HFFc6 (cell line): ENCODE results near the gene TMEM59L. TPM values are rescaled to one million over a fixed set of nuclear protein-coding genes. Genes with fewer than 3 reads are reported as not detected.

ENCODE experiments used
- DNase-seq: peaks from one replicate; pipeline ENCODE4 v3.0.0-alpha.2; 2018
- H3K27ac Mint-ChIP-seq: 2 replicates; pipeline ENCODE4 v1.8.0; 2020; ENCODE audit warnings: mild to moderate bottlenecking, mixed read lengths
- H3K27me3 Mint-ChIP-seq: 2 replicates; pipeline ENCODE4 v1.8.0; 2021; ENCODE audit warnings: mild to moderate bottlenecking, moderate library complexity, mixed read lengths; ENCODE audit not compliant: insufficient read depth
- H3K36me3 Mint-ChIP-seq: 2 replicates; pipeline ENCODE4 v1.8.0; 2021; ENCODE audit warnings: low read depth, mixed read lengths
- H3K4me1 Mint-ChIP-seq: 2 replicates; pipeline ENCODE4 v1.8.0; 2020; ENCODE audit warnings: low read depth, mixed read lengths
- H3K4me3 Mint-ChIP-seq: 2 replicates; pipeline ENCODE4 v1.8.0; 2020; ENCODE audit warnings: mild to moderate bottlenecking, moderate library complexity, mixed read lengths
- H3K9me3 Mint-ChIP-seq: 2 replicates; pipeline ENCODE4 v1.8.0; 2020; ENCODE audit warnings: mild to moderate bottlenecking, mixed read lengths
- total RNA-seq, 6 experiments: library from RNA; stranded (reverse); fragmentation: NEBNext Ultra II Directional; extraction: Animal tissue kit (Norgen Biotek cat#: 25700); gene quantifications; 2 replicates in 1 of 6; 3 replicates in 5 of 6; pipeline ENCODE4 v1.2.3, GENCODE V29; 2021
- TF ChIP-seq, protein P1 (sequence below): fragments of 200-600 bp; sonication (generic); IDR thresholded peaks from 2 replicates; pipeline ENCODE4 v1.5.0; 2021; ENCODE audit warnings: antibody characterized with exemption, mild to moderate bottlenecking

Gene TMEM59L
- total RNA-seq, 6 experiments from 2014 or later = 1.7 to 4.3 (median 3.2) TPM

DNA sequence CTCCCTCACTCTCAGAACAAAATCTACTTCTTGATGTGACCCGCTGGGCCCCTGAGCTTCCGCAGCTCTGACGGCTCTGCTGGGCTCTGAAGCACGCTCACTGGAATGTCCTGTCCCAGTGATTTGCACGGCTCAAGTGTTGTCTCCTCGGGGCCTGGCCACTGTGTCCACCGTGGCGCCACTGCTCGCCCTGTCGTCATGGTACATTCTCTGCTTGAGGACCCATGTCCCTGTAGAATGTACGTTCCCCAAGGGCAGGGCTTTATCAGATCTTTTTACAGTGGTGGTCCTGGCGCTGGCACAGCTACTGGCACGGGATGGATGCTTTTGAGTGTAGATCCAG is 36.3 kb downstream of the TMEM59L start:
- Mint-ChIP-seq H3K4me1 (peaks cover 40% of the 10 kb centered on the region), H3K27ac (peak overlapping the region; percentile 93), H3K4me3 (peak overlapping the region; percentile 59), H3K9me3 (peaks cover 6% of the 10 kb centered on the region), H3K27me3 (peaks cover 5% of the 10 kb centered on the region; the same call in 1 of the 2 replicates), H3K36me3 (peaks cover 6% of the 10 kb centered on the region)
- DNase-seq = peak; percentile 21
- TF ChIP-seq, protein P1, sequence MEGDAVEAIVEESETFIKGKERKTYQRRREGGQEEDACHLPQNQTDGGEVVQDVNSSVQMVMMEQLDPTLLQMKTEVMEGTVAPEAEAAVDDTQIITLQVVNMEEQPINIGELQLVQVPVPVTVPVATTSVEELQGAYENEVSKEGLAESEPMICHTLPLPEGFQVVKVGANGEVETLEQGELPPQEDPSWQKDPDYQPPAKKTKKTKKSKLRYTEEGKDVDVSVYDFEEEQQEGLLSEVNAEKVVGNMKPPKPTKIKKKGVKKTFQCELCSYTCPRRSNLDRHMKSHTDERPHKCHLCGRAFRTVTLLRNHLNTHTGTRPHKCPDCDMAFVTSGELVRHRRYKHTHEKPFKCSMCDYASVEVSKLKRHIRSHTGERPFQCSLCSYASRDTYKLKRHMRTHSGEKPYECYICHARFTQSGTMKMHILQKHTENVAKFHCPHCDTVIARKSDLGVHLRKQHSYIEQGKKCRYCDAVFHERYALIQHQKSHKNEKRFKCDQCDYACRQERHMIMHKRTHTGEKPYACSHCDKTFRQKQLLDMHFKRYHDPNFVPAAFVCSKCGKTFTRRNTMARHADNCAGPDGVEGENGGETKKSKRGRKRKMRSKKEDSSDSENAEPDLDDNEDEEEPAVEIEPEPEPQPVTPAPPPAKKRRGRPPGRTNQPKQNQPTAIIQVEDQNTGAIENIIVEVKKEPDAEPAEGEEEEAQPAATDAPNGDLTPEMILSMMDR = no peak

DNA sequence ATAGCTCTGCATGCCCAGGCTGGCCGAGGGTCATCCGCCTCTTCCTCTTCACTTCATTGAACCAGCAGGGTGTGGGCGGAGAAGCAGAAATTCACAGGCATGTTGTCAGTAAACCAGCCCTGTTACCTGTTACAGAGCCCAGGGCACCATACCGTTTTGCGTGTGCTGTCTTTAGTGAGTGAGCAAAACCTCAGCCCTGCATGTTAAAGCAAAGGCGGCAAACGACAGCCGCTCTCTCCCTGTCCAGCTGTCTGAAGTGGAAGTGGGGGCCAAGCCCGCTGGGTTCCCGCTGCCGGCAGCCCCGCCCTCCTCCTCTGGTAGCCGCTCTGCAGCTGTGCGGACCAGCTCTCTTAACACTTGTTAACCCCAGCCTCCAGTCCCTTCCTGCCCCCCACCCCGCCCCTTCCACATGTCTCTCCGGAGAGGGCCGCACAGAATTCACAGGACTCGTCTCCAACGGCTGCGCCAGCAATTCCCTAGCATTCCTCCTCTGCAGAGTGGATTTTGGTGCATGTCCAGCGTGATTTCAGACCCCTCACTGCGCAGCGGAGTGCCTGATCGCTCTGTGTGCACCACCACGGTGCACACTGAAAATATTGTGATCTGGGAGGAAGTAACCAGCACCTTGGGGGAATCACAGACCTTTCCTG is 36.8 kb downstream of the TMEM59L start:
- H3K27ac Mint-ChIP-seq = peak overlapping the region; percentile 93
- TF ChIP-seq, protein P1 = no peak
- DNase-seq = no peak
- H3K4me3 Mint-ChIP-seq = peak overlapping the region; percentile 74
- peaks cover 35% of the 10 kb centered on the region for H3K4me1 Mint-ChIP-seq
- peaks cover under 1% of the 10 kb centered on the region; the same call in 1 of the 2 replicates for H3K9me3 Mint-ChIP-seq
- H3K27me3 Mint-ChIP-seq = peaks cover 5% of the 10 kb centered on the region; the same call in 1 of the 2 replicates
- peaks cover under 1% of the 10 kb centered on the region; the same call in 1 of the 2 replicates for H3K36me3 Mint-ChIP-seq

DNA sequence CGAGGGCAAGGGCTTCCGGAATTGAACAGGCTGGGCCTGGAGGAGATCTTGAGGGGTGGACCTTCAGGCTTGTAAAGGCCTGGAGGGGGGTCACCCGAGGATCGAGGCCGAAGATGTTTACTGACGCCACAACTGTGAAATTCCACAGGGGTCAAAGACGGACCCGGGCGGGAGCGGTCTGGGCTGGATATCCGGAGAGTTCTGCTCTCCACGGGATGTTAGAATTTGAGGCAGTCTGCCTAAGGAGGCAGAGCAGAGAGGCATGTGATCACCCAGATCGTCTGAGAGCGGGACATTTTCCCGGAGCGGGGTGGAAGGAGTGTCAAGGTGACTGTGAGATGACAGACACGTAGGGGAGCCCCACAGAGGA is 37.3 kb downstream of the TMEM59L start:
- Mint-ChIP-seq H3K27me3 (peaks cover 5% of the 10 kb centered on the region; the same call in 1 of the 2 replicates), H3K9me3 (no peaks in the 10 kb centered on the region), H3K4me3 (peak overlapping the region; percentile 74), H3K36me3 (no peaks in the 10 kb centered on the region), H3K4me1 (peaks cover 35% of the 10 kb centered on the region), H3K27ac (peak overlapping the region; percentile 93)
- DNase-seq = no peak
- TF ChIP-seq, protein P1 = no peak

DNA sequence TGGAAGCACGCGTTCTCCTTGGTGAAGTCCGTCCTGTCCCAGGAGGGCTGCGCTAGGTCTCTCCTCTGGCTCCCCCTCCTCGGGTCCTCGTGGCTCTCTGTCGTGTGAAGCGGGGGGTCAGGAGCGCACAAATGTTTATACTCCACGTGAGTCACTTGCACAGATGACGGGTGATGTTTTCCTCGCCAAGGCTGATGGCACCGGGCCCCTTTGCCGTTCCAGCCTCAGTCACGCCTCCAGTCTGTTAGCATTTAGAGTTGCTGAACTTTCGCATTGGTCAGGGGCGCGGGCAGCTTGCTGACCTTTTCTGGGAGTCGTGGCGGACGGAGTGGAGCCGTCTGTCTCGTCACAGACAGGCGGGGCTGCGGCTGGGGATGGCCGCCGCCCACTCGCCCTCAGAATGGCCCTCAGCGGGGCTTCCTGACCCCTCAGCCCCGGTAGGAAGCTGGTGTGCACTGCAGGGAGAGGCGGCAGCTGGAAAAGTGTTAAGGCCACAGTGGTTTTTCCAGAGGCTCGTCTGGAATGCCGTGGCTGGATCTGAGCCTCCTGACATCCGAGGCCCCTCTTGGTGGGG is 37.9 kb downstream of the TMEM59L start:
- H3K4me1 Mint-ChIP-seq = peaks cover 35% of the 10 kb centered on the region
- H3K9me3 Mint-ChIP-seq = no peaks in the 10 kb centered on the region
- peak overlapping the region; percentile 93 for H3K27ac Mint-ChIP-seq
- no peaks in the 10 kb centered on the region for H3K36me3 Mint-ChIP-seq
- H3K27me3 Mint-ChIP-seq = peaks cover 5% of the 10 kb centered on the region; the same call in 1 of the 2 replicates
- peak overlapping the region; percentile 74 for H3K4me3 Mint-ChIP-seq
- TF ChIP-seq, protein P1 = no peak
- peak; percentile 79 for DNase-seq

DNA sequence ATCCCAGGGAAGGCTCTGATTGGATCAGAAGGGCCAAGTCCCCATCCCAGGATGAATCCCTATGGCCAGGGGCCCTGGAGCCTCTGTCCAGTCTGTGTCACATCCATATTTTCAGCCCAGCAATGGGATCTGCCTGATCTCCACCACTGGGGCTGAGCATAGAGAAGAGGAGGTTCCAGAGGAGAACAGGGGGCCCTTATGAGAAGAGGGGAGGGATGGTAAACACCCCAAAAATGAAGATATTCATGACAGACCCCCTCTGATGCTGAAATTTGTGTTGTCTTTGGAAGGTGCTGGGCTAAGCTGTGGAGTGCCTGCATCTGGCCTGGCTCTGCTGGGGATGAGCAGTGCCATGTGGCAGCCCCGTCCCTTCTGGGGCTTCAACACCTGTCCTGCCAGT is 38.6 kb downstream of the TMEM59L start:
- Mint-ChIP-seq H3K27ac (peak overlapping the region; percentile 93), H3K4me1 (peaks cover 35% of the 10 kb centered on the region), H3K4me3 (peak overlapping the region; percentile 74; the same call in 1 of the 2 replicates), H3K36me3 (no peaks in the 10 kb centered on the region), H3K27me3 (peaks cover 5% of the 10 kb centered on the region; the same call in 1 of the 2 replicates), H3K9me3 (no peaks in the 10 kb centered on the region)
- no peak for DNase-seq
- TF ChIP-seq, protein P1 = no peak
